ENCODE measurements around the gene SHMT2. TPM values are rescaled to one million over a fixed set of nuclear protein-coding genes. Genes with fewer than 3 reads are reported as not detected.

Gene SHMT2
- total and polyA plus RNA-seq, 2 of the 4 experiments (the other 2 are of a cell fraction) = 266 to 364 TPM

- BruUV-seq (replicated peaks) = no TSS peak
- Histone ChIP-seq H2AK9ac (replicated peaks; ENCODE audit: low read depth, low read length, poor library complexity) (peak overlapping the region; percentile 73), H3K4me3 (ENCODE audit: insufficient read depth, low read depth, low read length) (no peak overlapping the region), H2AK5ac (ENCODE audit: low read depth, low read length) (no peak overlapping the region), H3K9me3 (ENCODE audit: control insufficient read depth, insufficient read depth, low read length) (no peaks in the 10 kb centered on the region), H3K27me3 (ENCODE audit: control insufficient read depth, insufficient read depth, low read length) (peaks cover 40% of the 10 kb centered on the region), H4K91ac (ENCODE audit: insufficient read depth, low read depth, low read length) (no peak overlapping the region), H3K56ac (ENCODE audit: extremely low read depth, insufficient read depth, low read length) (no peak overlapping the region), H2BK15ac (ENCODE audit: low read depth, low read length) (no peak overlapping the region), H4K8ac (ENCODE audit: low read depth in 2 of 2, low read length in 2 of 2) (no peak overlapping the region), H3K4ac (ENCODE audit: low read depth, low read length) (no peak overlapping the region), H4K5ac (ENCODE audit: low read depth, low read length) (no peak overlapping the region), H2BK5ac (ENCODE audit: low read depth, low read length, poor library complexity, severe bottlenecking) (no peak overlapping the region), H3K9me1 (ENCODE audit: insufficient read depth, low read length) (no peaks in the 10 kb centered on the region), H3K23ac (ENCODE audit: low read depth, low read length) (peak overlapping the region; percentile 1; the same call in 1 of the 2 replicates), H3K36me3 (ENCODE audit: control insufficient read depth, insufficient read depth, low read length) (peaks cover 49% of the 10 kb centered on the region), H3K9ac (ENCODE audit: low read depth, low read length) (no peak overlapping the region), H2AFZ (replicated peaks; ENCODE audit: low read length, poor library complexity) (peak overlapping the region; percentile 47), H4K20me1 (ENCODE audit: insufficient read depth, low read length) (peaks cover 65% of the 10 kb centered on the region), H3K4me1 (ENCODE audit: control insufficient read depth, insufficient read depth, low read length) (peaks cover 7% of the 10 kb centered on the region), H3K18ac (ENCODE audit: low read depth, low read length) (no peak overlapping the region), H2BK120ac (ENCODE audit: low read depth, low read length) (no peak overlapping the region), H3K79me1 (ENCODE audit: low read depth in 1 of 2, low read length in 2 of 2) (peaks cover 0 to 7% of the 10 kb centered on the region in 2 experiments; a peak in 1 of 4 replicates), H2BK20ac (ENCODE audit: low read depth, low read length) (no peak overlapping the region), H3K27ac (ENCODE audit: insufficient read depth, low read length) (no peak overlapping the region), H3K14ac (replicated peaks; ENCODE audit: low read depth, low read length) (0 out of 2 replicates have a peak overlapping the region, but pooled peaks have one; percentile 5), H3K4me2 (ENCODE audit: low read depth, low read length) (no peak overlapping the region)
- in situ Hi-C loops (cut with MboI; ENCODE audit: low sequenced_read_pairs) = no loop called here
- ChIA-PET CTCF (interaction anchor here (1.3 to 3.5 kb wide), 3 partner anchors 16 to 29 kb away, joined by 5 to 25 read pairs (median 14); partner anchors contain the start of gene SHMT2), POLR2A (ENCODE audit: unreplicated experiment) (interaction anchor here (0.5 to 0.7 kb wide), 3 partner anchors 22 to 65 kb away, joined by 5 to 12 read pairs (median 9); no protein-coding TSS in a partner anchor)
- intact Hi-C loops (cut with micrococcal nuclease) = loop anchor here (1.0 kb wide), 2 partner anchors 25 to 29 kb away; no protein-coding TSS in a partner anchor
- ATAC-seq (ENCODE audit: low read depth) = no peak
- WGBS, 2 experiments (ENCODE audit: extremely low coverage in 2 of 2, insufficient read length in 1 of 2) = 80% methylated on average over 1 of the region's 4 CpGs; no CpG with 5 or more reads in 1 of the 2 experiments
- no peak for DNase-seq
- dilution Hi-C loops (cut with HindIII; ENCODE audit: low sequenced_read_pairs, unreplicated experiment) = no loop called here
- TF ChIP-seq FOS (IDR thresholded peaks at IDR 0.05; ENCODE audit: low read depth, low read length) (no peak), MAFK (IDR thresholded peaks at IDR 0.05; ENCODE audit: low read depth, low read length) (no peak), CTCF (conservative IDR thresholded peaks at IDR 0.05; ENCODE audit: low read depth, low read length) (no peak), ELK1 (IDR thresholded peaks at IDR 0.05; ENCODE audit: borderline replicate concordance, low read depth, low read length) (no peak), NFE2L2 (IDR thresholded peaks at IDR 0.05; ENCODE audit: low read depth, low read length) (no peak), POLR2A (IDR thresholded peaks at IDR 0.05; ENCODE audit: low read depth, low read length) (no peak), MAZ (IDR thresholded peaks at IDR 0.05; ENCODE audit: borderline replicate concordance, low read depth, low read length) (no peak), RCOR1 (IDR thresholded peaks at IDR 0.05; ENCODE audit: insufficient replicate concordance, low read length) (no peak), MXI1 (IDR thresholded peaks at IDR 0.05; ENCODE audit: borderline replicate concordance, low read depth, low read length) (no peak), SMC3 (IDR thresholded peaks at IDR 0.05; ENCODE audit: low read depth, low read length) (no peak), CHD1 (IDR thresholded peaks at IDR 0.05; ENCODE audit: low read depth, low read length) (no peak), RAD21 (IDR thresholded peaks at IDR 0.05; ENCODE audit: low read length) (no peak), BHLHE40 (IDR thresholded peaks at IDR 0.05; ENCODE audit: low read depth, low read length) (no peak), CEBPB (IDR thresholded peaks at IDR 0.05; ENCODE audit: low read depth, low read length) (no peak), RFX5 (IDR thresholded peaks at IDR 0.05; ENCODE audit: low read depth, low read length) (no peak)
Observed at GRCh38 chr12:57213763-57214397, 15.6 kb upstream of the SHMT2 start.

Data from IMR-90 (cell line).